Measurements from ENCODE around the gene SPIN1. TPM values are rescaled to one million over a fixed set of nuclear protein-coding genes. Genes with fewer than 3 reads are reported as not detected.

The SPIN1 gene
- total RNA-seq, 3 donors from 2014 or later (not counting 1 experiment from before 2014, with no cell fraction given) = 30.3 to 46.1 (median 39.3) TPM

DNA sequence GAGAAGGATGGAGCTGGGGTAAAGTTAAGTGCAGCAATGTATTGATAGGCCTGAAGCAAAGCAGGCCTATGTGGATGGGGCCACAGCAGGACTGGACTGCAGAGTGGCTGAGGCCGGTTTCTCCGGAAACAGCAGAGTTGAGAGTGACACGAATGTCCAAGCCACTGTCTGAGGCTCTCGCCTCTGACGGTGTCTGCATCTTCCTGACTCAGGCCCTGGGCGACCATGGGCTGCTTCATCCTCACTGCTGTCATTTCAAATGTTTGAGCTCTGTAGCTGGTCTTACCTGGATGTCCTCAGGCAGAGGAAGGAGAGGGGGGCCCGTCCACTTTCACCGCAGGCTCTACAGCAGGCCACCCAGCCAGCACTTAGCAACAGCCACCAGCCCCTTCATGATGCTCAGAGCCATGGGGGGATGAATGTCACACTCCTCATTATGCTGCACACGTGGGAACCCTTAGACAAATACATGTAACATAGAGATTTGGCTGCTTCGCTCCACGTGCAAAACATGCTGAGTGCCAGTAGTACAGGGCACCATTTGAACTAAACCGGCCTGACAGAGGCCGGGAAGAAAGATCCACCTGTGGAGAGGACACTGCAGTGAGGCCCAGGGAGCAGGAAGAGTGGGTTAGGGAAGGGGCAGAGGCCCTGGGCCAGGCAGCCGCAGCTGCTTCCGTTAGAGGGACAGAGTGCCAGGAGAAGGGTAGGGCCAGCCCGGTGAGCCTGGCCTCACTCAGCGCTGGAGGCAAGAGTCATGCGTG is 115.0 kb downstream of the SPIN1 start:
- Mint-ChIP-seq H3K4me3 (no peak overlapping the region), H3K4me1 (peaks cover 0 to 7% of the 10 kb centered on the region in 2 donors), H3K36me3 (no peaks in the 10 kb centered on the region), H3K9me3 (peaks cover 0 to 3% of the 10 kb centered on the region in 2 donors), H3K27ac (no peak overlapping the region), H3K27me3 (ENCODE audit: low read depth in 2 of 2) (peaks cover 0 to 4% of the 10 kb centered on the region in 2 donors)
- no peak overlapping the region for H3K4me3 ChIP-seq (ENCODE audit: low read length)
- H3K4me1 ChIP-seq (ENCODE audit: control insufficient read depth, insufficient read depth, low read length) = no peaks in the 10 kb centered on the region
- H3K9me3 ChIP-seq (ENCODE audit: control insufficient read depth, insufficient read depth, low read length) = no peaks in the 10 kb centered on the region
- H3K27me3 ChIP-seq (ENCODE audit: control insufficient read depth, insufficient read depth, low read length) = no peaks in the 10 kb centered on the region
- no peak for ATAC-seq
- DNase-seq = no peak
- intact Hi-C loops (cut with micrococcal nuclease) = no loop called here
- TF ChIP-seq, protein P1, sequence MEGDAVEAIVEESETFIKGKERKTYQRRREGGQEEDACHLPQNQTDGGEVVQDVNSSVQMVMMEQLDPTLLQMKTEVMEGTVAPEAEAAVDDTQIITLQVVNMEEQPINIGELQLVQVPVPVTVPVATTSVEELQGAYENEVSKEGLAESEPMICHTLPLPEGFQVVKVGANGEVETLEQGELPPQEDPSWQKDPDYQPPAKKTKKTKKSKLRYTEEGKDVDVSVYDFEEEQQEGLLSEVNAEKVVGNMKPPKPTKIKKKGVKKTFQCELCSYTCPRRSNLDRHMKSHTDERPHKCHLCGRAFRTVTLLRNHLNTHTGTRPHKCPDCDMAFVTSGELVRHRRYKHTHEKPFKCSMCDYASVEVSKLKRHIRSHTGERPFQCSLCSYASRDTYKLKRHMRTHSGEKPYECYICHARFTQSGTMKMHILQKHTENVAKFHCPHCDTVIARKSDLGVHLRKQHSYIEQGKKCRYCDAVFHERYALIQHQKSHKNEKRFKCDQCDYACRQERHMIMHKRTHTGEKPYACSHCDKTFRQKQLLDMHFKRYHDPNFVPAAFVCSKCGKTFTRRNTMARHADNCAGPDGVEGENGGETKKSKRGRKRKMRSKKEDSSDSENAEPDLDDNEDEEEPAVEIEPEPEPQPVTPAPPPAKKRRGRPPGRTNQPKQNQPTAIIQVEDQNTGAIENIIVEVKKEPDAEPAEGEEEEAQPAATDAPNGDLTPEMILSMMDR (IDR thresholded peaks at IDR 0.05) = no peak
- no peaks in the 10 kb centered on the region for H3K36me3 ChIP-seq (ENCODE audit: control insufficient read depth, insufficient read depth, low read length)
- WGBS (ENCODE audit: insufficient coverage) = 93% methylated on average over 18 of the region's 18 CpGs
- H3K27ac ChIP-seq (ENCODE audit: low read length) = no peak overlapping the region

- peaks cover 0 to 4% of the 10 kb centered on the region in 2 donors for H3K27me3 Mint-ChIP-seq (ENCODE audit: low read depth in 2 of 2)
- H3K27ac Mint-ChIP-seq = peak overlapping the region in 1 of 2 donors; percentile 1
These were observed 115.9 kb downstream of the SPIN1 start for GRCh38 chr9:88503845-88504764.

GRCh38 chr9:88508326-88508725 is 120.1 kb downstream of the SPIN1 start:
- Mint-ChIP-seq H3K4me1 (peaks cover 0 to 7% of the 10 kb centered on the region in 2 donors), H3K9me3 (peaks cover 0 to 3% of the 10 kb centered on the region in 2 donors), H3K27me3 (ENCODE audit: low read depth in 2 of 2) (peaks cover 0 to 9% of the 10 kb centered on the region in 2 donors), H3K4me3 (no peak overlapping the region), H3K36me3 (no peaks in the 10 kb centered on the region), H3K27ac (no peak overlapping the region)
- H3K27me3 ChIP-seq (ENCODE audit: control insufficient read depth, insufficient read depth, low read length) = no peaks in the 10 kb centered on the region
- DNase-seq (no peak), ATAC-seq (no peak)
- H3K4me1 ChIP-seq (ENCODE audit: control insufficient read depth, insufficient read depth, low read length) = no peaks in the 10 kb centered on the region
- H3K36me3 ChIP-seq (ENCODE audit: control insufficient read depth, insufficient read depth, low read length) = no peaks in the 10 kb centered on the region
- H3K4me3 ChIP-seq (ENCODE audit: low read length) = no peak overlapping the region
- intact Hi-C loops (cut with micrococcal nuclease) = no loop called here
- TF ChIP-seq, protein P1 (IDR thresholded peaks at IDR 0.05) = no peak
- no peaks in the 10 kb centered on the region for H3K9me3 ChIP-seq (ENCODE audit: control insufficient read depth, insufficient read depth, low read length)
- WGBS (ENCODE audit: insufficient coverage) = no CpG with 5 or more reads among the region's 2 CpGs
- H3K27ac ChIP-seq (ENCODE audit: low read length) = no peak overlapping the region

More at GRCh38 chr9:88503845-88504764, 115.9 kb downstream of the SPIN1 start:
- Histone ChIP-seq H3K9me3 (ENCODE audit: control insufficient read depth, insufficient read depth, low read length) (no peaks in the 10 kb centered on the region), H3K4me1 (ENCODE audit: control insufficient read depth, insufficient read depth, low read length) (no peaks in the 10 kb centered on the region), H3K4me3 (ENCODE audit: low read length) (no peak overlapping the region), H3K27ac (ENCODE audit: low read length) (no peak overlapping the region), H3K36me3 (ENCODE audit: control insufficient read depth, insufficient read depth, low read length) (no peaks in the 10 kb centered on the region), H3K27me3 (ENCODE audit: control insufficient read depth, insufficient read depth, low read length) (no peaks in the 10 kb centered on the region)
- TF ChIP-seq, protein P1 (IDR thresholded peaks at IDR 0.05) = no peak
- peaks cover 0 to 7% of the 10 kb centered on the region in 2 donors for H3K4me1 Mint-ChIP-seq
- H3K4me3 Mint-ChIP-seq = no peak overlapping the region
- ATAC-seq = peak in 2 of 3 donors; percentile 29 to 46
- no peak for DNase-seq
- peaks cover 0 to 3% of the 10 kb centered on the region in 2 donors for H3K9me3 Mint-ChIP-seq
- 90% methylated on average over 17 of the region's 17 CpGs for WGBS (ENCODE audit: insufficient coverage)
- H3K36me3 Mint-ChIP-seq = no peaks in the 10 kb centered on the region
- intact Hi-C loops (cut with micrococcal nuclease) = no loop called here

Measured in natural killer cell (primary cell).